Fibroblast of mammary gland (primary cell): ENCODE measurements around the gene TRPM2.

Source experiments
- DNase-seq: peaks from one replicate; pipeline ENCODE4 v3.0.0-alpha.2; 2010; ENCODE audit warnings: low read depth
- H3K4me3 ChIP-seq: 2 replicates; pipeline ENCODE4 v1.5.1; 2011; ENCODE audit warnings: low read depth, mild to moderate bottlenecking, low read length, moderate library complexity; ENCODE audit not compliant: control insufficient read depth
- CTCF ChIP-seq: conservative IDR thresholded peaks from 2 replicates; pipeline ENCODE4 v1.5.1; 2011; ENCODE audit warnings: low read depth, low read length, inconsistent platforms; ENCODE audit not compliant: control insufficient read depth, insufficient read depth

The TRPM2 gene

GRCh38 chr21:44326272-44326647 is 27.2 kb upstream of the TRPM2 start:
- no peak overlapping the region for H3K4me3 ChIP-seq
- no peak for TF ChIP-seq CTCF
- no peak for DNase-seq

- DNase-seq = no peak
- no peak overlapping the region for H3K4me3 ChIP-seq
- TF ChIP-seq CTCF = no peak
These were observed 26.5 kb upstream of the TRPM2 start for GRCh38 chr21:44326716-44327602.

- H3K4me3 ChIP-seq = no peak overlapping the region
These were observed 25.8 kb upstream of the TRPM2 start for GRCh38 chr21:44327603-44327974.

DNA sequence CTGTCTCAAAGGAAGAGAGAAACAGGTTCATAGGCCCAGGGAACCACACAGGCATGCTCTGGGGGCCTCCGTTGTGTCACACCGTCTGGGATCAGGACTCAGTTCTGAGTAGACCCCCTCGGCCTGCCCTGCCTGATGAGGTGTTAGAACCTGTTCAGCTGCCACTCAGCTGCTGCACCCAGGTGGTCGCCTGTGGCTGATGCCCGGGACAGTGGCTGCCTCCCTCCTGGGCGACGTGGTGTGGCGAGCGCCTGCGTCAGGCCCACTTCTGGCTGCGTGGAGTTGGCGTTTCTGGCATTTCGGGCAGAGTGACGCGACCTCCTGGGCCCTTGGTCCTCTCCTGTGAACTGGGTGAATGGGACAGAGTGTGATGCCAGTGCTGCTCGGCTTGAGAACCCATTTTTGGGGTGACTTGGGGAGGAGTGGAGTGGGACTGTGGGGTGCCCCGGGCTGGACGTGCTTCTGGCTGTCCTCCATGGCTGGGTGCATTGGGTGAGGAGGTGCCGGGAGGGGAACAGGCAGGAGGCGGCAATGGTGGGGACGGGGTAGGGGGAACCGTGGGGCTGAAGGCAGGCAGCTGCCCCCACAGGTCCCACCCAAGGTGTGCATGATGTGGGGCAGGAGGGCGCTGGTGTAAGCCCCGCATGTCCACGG is 25.1 kb upstream of the TRPM2 start:
- DNase-seq = no peak
- H3K4me3 ChIP-seq = no peak overlapping the region
- no peak for TF ChIP-seq CTCF

More at GRCh38 chr21:44327603-44327974, 25.8 kb upstream of the TRPM2 start:
- no peak for DNase-seq
- no peak for TF ChIP-seq CTCF

- no peak for DNase-seq
- H3K4me3 ChIP-seq = no peak overlapping the region
- no peak for TF ChIP-seq CTCF
These were observed 24.1 kb upstream of the TRPM2 start for GRCh38 chr21:44329086-44329889.

- TF ChIP-seq CTCF = no peak
- H3K4me3 ChIP-seq = no peak overlapping the region
- no peak for DNase-seq
These were observed 23.3 kb upstream of the TRPM2 start for GRCh38 chr21:44329971-44330681.
